ENCODE measurements around the gene NOTCH3. TPM values are rescaled to one million over a fixed set of nuclear protein-coding genes. Genes with fewer than 3 reads are reported as not detected.

Gene NOTCH3
- total and polyA plus RNA-seq, 2 donors from 2014 or later = 15.1 to 92.3 TPM

DNA sequence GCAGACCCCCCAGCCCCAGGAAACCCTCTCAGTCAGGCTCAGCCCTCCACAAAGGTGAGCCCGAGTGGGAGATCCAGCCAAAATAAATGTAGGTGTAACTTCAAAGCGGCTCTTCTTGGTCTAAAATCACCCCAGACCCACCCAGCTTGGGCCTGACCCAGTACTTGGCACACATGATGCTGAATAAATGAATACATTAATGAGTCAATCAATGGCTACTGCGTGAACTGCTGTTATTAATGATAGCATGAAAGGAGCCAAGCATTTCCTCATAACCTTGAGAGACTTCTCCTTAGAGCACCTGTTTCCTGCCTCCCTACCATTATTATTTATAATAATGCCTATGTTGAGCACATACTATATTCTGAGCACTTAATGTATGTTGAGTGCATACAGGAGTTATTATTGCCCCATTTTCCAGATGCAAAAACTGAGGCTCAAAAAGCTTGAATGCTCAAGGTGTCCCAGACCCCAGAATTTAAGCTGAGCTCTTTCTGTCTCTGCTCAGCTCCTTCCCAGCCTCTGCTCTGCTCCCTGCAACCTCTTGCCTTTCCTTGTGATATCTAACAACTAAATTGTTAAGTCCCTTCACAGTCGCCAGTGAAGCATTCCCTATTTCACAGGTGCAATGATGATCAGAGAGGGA is 4.3 kb downstream of the NOTCH3 start:
- TF ChIP-seq, protein P1, sequence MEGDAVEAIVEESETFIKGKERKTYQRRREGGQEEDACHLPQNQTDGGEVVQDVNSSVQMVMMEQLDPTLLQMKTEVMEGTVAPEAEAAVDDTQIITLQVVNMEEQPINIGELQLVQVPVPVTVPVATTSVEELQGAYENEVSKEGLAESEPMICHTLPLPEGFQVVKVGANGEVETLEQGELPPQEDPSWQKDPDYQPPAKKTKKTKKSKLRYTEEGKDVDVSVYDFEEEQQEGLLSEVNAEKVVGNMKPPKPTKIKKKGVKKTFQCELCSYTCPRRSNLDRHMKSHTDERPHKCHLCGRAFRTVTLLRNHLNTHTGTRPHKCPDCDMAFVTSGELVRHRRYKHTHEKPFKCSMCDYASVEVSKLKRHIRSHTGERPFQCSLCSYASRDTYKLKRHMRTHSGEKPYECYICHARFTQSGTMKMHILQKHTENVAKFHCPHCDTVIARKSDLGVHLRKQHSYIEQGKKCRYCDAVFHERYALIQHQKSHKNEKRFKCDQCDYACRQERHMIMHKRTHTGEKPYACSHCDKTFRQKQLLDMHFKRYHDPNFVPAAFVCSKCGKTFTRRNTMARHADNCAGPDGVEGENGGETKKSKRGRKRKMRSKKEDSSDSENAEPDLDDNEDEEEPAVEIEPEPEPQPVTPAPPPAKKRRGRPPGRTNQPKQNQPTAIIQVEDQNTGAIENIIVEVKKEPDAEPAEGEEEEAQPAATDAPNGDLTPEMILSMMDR (IDR thresholded peaks at IDR 0.05; ENCODE audit: borderline replicate concordance, extremely low read depth, insufficient read depth) = no peak
- no peak for DNase-seq
- Histone ChIP-seq H3K36me3 (ENCODE audit: control insufficient read depth in 2 of 3, insufficient read depth in 3 of 3, low read length in 3 of 3) (peaks cover 0 to 2% (median 0%) of the 10 kb centered on the region in 3 donors), H3K9ac (ENCODE audit: low read length in 3 of 3) (peak overlapping the region in 1 of 3 donors; percentile 12), H3K27me3 (ENCODE audit: control insufficient read depth, insufficient read depth, low read length) (no peaks in the 10 kb centered on the region), H3K9me3 (ENCODE audit: control insufficient read depth in 2 of 3, insufficient read depth in 1 of 3, low read length in 3 of 3) (no peaks in the 10 kb centered on the region), H3K27ac (ENCODE audit: low read depth in 2 of 2, low read length in 2 of 2) (peak overlapping the region; percentile 81 to 83), H3K4me3 (ENCODE audit: low read length in 3 of 3) (no peak overlapping the region), H3K4me1 (ENCODE audit: control insufficient read depth in 2 of 3, insufficient read depth in 2 of 3, low read depth in 1 of 3, low read length in 3 of 3) (peaks cover 0 to 18% (median 0%) of the 10 kb centered on the region in 3 donors)
- intact Hi-C loops (cut with DNase I) = no loop called here
- FAIRE-seq = no peak

DNA sequence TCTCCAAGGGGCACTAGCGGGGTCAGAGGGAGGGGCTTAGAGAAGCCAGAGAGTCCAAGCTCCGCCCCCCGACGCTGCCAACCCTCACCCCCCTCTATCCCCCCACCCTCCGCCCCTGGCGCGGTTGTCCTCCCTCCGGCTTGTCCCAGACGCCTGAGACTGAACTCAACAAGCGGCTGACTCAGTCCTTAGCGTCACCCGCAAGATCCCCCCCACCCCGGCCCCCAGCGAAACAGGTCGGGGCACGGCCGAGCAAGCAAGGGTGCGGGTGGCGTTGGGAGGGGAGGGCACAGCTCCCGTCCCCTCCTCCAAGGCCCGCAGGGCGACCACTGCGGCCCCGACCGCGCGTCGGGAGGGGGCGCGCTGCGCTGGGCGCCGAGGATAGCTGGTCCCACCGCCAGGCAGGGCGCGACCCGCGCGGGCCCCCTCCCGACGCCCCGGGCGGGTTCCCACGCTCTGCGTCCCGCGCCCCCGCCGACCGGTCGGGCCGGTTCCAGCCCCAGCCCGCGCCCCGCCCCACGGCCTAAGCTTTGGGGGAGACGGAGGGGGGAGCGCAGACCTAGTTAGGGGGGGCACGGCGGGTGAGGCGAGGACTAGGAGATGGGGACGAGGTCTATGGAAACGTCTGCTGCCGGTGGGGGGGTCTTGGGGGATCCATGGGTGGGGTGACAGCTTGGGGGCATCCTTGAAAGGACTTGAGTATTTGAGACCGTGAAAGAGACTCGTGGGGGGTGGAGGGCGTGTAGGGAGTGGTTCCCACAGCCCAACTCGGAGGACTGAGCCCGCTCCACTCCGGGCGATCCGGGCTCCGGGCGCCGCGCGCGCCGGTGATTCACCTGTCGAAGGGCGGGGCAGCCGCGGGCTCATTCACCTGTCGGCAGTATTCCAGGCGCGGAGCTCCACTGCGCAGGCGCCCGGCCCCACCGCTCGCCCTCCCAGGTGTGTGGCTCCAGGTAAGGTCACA is 5.1 kb downstream of the NOTCH3 start:
- FAIRE-seq (no peak), DNase-seq (peak; percentile 85 to 95 (median 88))

DNA sequence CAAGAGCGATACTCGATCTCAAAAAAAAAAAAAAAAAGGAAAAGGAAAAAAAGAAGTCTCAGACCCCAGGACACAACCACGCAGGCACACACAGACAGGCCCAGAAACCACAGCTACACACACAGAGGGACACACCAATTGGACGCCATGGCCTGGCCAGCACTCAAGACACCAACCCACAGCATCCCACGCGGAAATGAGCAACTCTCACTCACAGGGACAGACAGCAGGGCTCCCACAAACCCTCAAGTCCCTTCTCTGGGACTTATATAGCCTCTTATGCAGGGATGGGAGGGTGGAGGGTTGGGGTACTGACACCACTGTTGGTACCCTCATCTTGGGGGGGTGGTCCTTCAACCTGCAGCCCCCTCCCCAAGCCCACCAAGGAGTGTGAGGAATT is 5.9 kb downstream of the NOTCH3 start:
- Histone ChIP-seq H3K36me3 (ENCODE audit: control insufficient read depth in 2 of 3, insufficient read depth in 3 of 3, low read length in 3 of 3) (peaks cover 0 to 5% (median 0%) of the 10 kb centered on the region in 3 donors), H3K4me1 (ENCODE audit: control insufficient read depth in 2 of 3, insufficient read depth in 2 of 3, low read depth in 1 of 3, low read length in 3 of 3) (peaks cover 0 to 18% (median 0%) of the 10 kb centered on the region in 3 donors), H3K27me3 (ENCODE audit: control insufficient read depth, insufficient read depth, low read length) (no peaks in the 10 kb centered on the region), H3K4me3 (ENCODE audit: low read length in 3 of 3) (peak overlapping the region in 2 of 3 donors; percentile 7 to 32), H3K27ac (ENCODE audit: low read depth in 2 of 2, low read length in 2 of 2) (peak overlapping the region; percentile 74 to 86), H3K9ac (ENCODE audit: low read length in 3 of 3) (peak overlapping the region in 1 of 3 donors; percentile 46), H3K9me3 (ENCODE audit: control insufficient read depth in 2 of 3, insufficient read depth in 1 of 3, low read length in 3 of 3) (no peaks in the 10 kb centered on the region)
- TF ChIP-seq, protein P1 (IDR thresholded peaks at IDR 0.05; ENCODE audit: borderline replicate concordance, extremely low read depth, insufficient read depth) = no peak
- intact Hi-C loops (cut with DNase I) = no loop called here
- no peak for DNase-seq
- FAIRE-seq = no peak

More for the DNA sequence above, 5.1 kb downstream of the NOTCH3 start:
- Histone ChIP-seq H3K4me1 (ENCODE audit: control insufficient read depth in 2 of 3, insufficient read depth in 2 of 3, low read depth in 1 of 3, low read length in 3 of 3) (peaks cover 0 to 18% (median 0%) of the 10 kb centered on the region in 3 donors), H3K9me3 (ENCODE audit: control insufficient read depth in 2 of 3, insufficient read depth in 1 of 3, low read length in 3 of 3) (no peaks in the 10 kb centered on the region), H3K4me3 (ENCODE audit: low read length in 3 of 3) (peak overlapping the region in 2 of 3 donors; percentile 7 to 32), H3K9ac (ENCODE audit: low read length in 3 of 3) (no peak overlapping the region), H3K27ac (ENCODE audit: low read depth in 2 of 2, low read length in 2 of 2) (peak overlapping the region; percentile 83 to 86), H3K36me3 (ENCODE audit: control insufficient read depth in 2 of 3, insufficient read depth in 3 of 3, low read length in 3 of 3) (peaks cover 0 to 5% (median 0%) of the 10 kb centered on the region in 3 donors), H3K27me3 (ENCODE audit: control insufficient read depth, insufficient read depth, low read length) (no peaks in the 10 kb centered on the region)
- TF ChIP-seq, protein P1 (IDR thresholded peaks at IDR 0.05; ENCODE audit: borderline replicate concordance, extremely low read depth, insufficient read depth) = no peak
- intact Hi-C loops (cut with DNase I) = no loop called here

All from kidney (tissue), 14 donors.